Activated T-cell treated with anti-CD3 and anti-CD28 coated beads, Interleukin-2, amount 50 U/mL, for 1 hour (primary cell): ENCODE results near the gene LPO.

ENCODE experiments used
- DNase-seq: peaks from one replicate; pipeline ENCODE4 v3.0.0-alpha.2; 2020

The LPO gene

GRCh38 chr17:58264407-58265103 is 26.2 kb downstream of the LPO start:
- no peak for DNase-seq

DNA sequence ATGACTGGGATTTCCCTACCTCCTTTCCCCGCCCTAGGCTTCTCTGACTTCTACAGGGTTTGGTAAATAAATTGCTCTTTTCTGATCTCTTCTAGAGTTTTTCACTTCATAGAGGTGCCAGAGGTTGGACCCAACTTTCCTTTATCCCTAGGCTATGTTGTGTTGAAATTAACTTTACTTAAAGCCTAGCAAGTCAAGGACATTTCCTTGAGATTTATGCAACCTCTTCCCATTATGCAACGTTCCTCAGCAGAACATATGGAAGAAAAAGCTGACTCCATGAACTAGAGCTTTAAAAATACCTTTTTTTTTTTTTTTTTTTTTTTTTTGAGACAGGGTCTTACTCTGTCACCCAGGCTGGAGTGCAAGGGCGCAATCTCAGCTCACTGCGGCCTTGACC is 26.9 kb downstream of the LPO start:
- DNase-seq: no peak

- no peak for DNase-seq
Observed at GRCh38 chr17:58265902-58266875, 27.8 kb downstream of the LPO start.

DNA sequence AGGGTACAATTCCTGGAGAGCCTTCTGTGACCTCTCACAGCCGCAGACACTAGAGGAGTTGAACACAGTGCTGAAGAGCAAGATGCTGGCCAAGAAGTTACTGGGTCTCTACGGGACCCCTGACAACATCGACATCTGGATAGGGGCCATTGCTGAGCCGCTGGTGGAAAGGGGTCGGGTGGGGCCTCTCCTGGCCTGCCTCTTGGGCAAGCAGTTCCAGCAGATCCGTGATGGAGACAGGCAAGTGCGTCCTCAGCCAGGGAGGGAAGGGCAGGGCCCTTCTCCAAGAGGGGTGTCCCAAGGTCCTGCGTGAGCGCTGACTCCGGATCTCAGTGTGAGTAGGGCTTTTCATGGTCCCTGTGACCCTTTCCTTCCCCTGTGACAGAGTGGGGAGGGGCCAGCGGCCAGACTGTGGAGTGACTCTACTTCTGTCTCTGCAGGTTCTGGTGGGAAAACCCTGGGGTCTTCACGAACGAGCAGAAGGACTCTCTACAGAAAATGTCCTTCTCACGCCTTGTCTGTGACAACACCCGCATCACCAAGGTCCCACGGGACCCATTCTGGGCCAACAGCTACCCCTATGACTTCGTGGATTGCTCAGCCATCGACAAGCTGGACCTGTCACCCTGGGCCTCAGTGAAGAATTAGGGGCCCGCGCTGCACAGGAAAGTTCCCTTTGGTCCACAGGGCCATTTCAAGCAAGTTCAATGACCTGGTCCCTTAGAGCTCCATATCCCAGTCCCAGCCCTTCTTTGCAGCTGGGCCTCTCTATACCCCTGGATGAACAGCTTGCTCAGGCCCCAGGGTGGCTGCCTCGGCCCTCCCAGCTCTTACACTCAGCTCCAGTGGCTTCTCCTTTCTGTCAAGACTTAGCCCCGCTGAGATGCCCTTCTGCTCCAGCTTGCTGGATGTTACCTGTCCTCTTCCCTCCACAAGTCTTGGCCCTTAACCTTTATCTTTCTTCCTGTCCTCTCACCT is 29.3 kb downstream of the LPO start:
- no peak for DNase-seq

DNA sequence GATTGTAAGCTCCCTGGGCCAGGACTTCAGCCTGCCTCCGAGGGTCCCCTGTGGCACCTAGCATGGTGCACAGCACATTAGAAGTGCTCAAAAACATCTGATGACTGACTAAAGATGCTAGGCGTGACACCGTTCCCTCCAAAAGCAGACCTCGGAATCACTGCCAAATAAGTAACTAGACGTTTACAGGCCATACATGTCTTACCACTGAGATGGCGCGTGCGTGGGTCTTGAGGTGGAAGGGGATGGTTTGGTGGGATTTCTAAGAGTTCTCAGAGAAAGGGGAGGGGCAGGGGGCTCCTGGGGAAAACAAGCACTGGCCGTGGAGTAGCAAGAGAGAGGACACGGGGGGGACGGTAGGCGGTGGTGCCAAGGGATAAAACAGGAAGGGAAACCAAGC is 29.9 kb downstream of the LPO start:
- DNase-seq: no peak

- DNase-seq: no peak
Observed at GRCh38 chr17:58268774-58269556, 30.6 kb downstream of the LPO start.

- no peak for DNase-seq
Observed at GRCh38 chr17:58269557-58270291, 31.3 kb downstream of the LPO start.

GRCh38 chr17:58270476-58271215 is 32.3 kb downstream of the LPO start:
- DNase-seq: no peak

GRCh38 chr17:58271216-58271931 is 33.0 kb downstream of the LPO start:
- DNase-seq: no peak

GRCh38 chr17:58272367-58273280 is 34.2 kb downstream of the LPO start:
- DNase-seq: no peak

DNA sequence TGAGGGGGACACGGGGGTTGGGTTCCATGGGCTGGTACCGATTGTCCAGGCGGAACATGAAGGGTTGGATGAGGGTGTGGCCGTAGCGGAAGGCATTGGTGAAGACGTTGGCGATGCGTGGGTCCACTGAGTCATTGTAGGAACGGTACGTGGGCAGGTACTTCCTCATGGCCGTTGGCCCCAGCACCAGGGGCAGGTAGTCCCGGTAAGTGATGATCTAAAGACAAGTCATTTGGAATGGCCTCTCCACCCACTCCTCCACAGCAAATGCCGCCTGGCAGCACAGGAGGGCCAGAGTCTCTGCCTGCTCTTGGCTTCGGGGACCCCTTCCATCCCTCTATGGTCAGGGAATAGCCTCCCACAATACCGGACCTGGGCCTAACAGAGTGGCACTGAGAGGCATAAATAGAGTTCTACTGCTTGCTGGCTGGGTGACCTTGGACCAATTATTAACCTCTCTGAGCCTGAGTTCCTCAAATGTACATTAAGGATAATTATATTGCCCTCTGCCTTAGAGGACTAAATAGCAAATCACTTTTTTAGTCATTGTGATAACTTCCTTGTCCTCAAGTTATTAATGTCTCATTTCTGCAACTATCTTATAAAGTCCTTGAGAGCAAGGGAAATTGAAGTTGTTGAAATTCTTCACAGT is 35.2 kb downstream of the LPO start:
- no peak for DNase-seq

DNA sequence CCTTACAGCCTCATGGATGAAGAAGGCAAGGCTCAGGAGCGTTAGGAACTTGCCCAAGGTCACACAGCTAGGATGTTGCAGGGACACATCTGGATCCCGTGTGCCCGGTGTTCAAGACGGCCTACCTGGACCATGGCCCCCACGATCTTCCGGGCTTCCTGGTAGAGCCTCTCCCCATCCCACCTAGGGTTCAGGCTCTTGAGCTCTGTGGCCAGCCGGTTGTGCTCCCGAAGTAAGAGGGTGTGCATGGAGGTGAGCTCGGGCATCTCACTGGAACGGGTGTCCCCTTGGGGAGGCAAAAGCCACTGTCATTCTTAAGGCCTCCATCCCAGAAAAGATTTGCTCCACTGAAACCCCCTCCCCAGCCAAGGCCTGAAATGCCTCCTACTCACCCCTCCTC is 37.0 kb downstream of the LPO start:
- DNase-seq: no peak

DNA sequence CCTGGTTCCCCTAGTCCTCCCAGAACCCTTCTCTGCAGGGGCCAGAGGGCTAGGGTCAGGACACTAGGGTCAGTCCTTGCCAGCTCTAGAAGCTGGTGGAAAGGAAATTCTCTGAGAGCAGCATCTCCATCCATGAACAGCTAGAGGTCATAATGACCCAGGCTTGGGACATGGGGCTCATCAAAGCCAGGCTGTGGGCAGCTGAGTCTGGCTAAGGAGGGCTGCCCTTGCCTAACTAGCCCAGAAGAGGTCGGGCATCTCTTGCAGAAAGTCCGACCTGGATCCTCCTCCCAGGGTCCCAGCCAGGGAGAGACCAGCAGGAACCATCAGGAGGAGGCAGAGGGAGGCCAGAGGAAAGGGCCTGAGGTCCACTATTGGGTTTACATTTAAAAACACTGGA is 38.0 kb downstream of the LPO start:
- DNase-seq: no peak

GRCh38 chr17:58277107-58277801 is 38.9 kb downstream of the LPO start:
- no peak for DNase-seq

GRCh38 chr17:58277802-58278595 is 39.6 kb downstream of the LPO start:
- DNase-seq: no peak

GRCh38 chr17:58278661-58279015 is 40.3 kb downstream of the LPO start:
- no peak for DNase-seq
